Ishikawa (cell line): Measurements from ENCODE around the gene ADCY5.

ENCODE experiments used
- CEBPB ChIP-seq: IDR thresholded peaks from 2 replicates; pipeline ENCODE4 v1.6.1; 2012
- CREB1 ChIP-seq: IDR thresholded peaks from 2 replicates; pipeline ENCODE4 v1.6.1; 2012; ENCODE audit warnings: low read depth
- EGR1 ChIP-seq: IDR thresholded peaks from 2 replicates; pipeline ENCODE4 v1.6.1; 2012
- EP300 ChIP-seq: IDR thresholded peaks from 2 replicates; pipeline ENCODE4 v1.6.1; 2012; ENCODE audit warnings: borderline replicate concordance
- FOXM1 ChIP-seq: IDR thresholded peaks from 2 replicates; pipeline ENCODE4 v1.6.1; 2012; ENCODE audit warnings: low read depth, borderline replicate concordance
- NFIC ChIP-seq: IDR thresholded peaks from 2 replicates; pipeline ENCODE4 v1.6.1; 2012
- RAD21 ChIP-seq: IDR thresholded peaks from 2 replicates; pipeline ENCODE4 v1.6.1; 2012; ENCODE audit warnings: low read depth
- TAF1 ChIP-seq: IDR thresholded peaks from 2 replicates; pipeline ENCODE4 v1.6.1; 2012; ENCODE audit warnings: low read depth, mild to moderate bottlenecking
- TCF12 ChIP-seq: IDR thresholded peaks from 2 replicates; pipeline ENCODE4 v1.6.1; 2012; ENCODE audit warnings: low read depth
- TEAD4 ChIP-seq: IDR thresholded peaks from 2 replicates; pipeline ENCODE4 v1.6.1; 2012
- YY1 ChIP-seq: IDR thresholded peaks from 2 replicates; pipeline ENCODE4 v1.6.1; 2012; ENCODE audit warnings: low read depth
- ZBTB7A ChIP-seq: IDR thresholded peaks from 2 replicates; pipeline ENCODE4 v1.6.1; 2012; ENCODE audit warnings: low read depth
- TF ChIP-seq, protein P1 (sequence below): IDR thresholded peaks from 2 replicates; pipeline ENCODE4 v1.6.1; 2012
- TF ChIP-seq, protein P2 (sequence below): IDR thresholded peaks from 2 replicates; pipeline ENCODE4 v1.6.1; 2012
- TF ChIP-seq, protein P3 (sequence below): IDR thresholded peaks from 2 replicates; pipeline ENCODE4 v1.6.1; 2012; ENCODE audit warnings: low read depth, mild to moderate bottlenecking

ADCY5 gene

DNA sequence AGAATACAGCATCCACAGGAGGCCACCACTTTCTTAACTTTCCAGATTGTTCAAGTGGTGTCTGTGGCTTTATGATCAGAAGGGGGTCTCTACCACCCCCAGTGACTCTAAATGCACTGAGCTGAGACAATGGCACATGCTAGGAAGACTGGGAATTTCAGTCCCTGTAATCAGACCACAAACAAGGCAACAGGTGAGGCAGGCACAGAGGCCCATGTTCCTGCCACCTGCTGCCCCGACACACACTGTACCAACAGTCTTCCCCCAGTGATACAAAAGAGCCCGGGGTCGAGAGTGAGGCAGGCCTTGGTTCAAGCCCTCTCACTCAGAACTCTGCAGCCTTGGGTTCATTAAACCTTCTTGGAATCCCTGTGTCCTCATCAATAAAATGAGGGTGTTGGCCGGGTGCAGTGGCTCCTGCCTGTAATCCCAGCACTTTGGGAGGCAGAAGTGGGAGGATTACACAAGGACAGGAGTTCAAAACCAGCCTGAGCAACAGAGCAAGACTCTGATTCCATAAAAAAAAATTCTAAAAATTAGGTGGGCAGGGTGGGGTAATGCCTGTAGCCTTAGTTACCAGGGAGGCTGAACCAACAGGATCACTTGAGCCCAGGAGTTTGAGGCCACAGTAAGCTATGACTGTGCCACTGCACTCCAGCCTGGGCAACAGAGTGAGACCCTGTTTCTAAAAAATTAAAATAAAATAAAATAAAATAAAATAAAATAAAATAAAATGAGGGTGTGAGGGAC is 55.8 kb downstream of the ADCY5 start:
- TF ChIP-seq CREB1 (no peak), EP300 (no peak), YY1 (no peak), RAD21 (no peak)
- TF ChIP-seq, protein P1, sequence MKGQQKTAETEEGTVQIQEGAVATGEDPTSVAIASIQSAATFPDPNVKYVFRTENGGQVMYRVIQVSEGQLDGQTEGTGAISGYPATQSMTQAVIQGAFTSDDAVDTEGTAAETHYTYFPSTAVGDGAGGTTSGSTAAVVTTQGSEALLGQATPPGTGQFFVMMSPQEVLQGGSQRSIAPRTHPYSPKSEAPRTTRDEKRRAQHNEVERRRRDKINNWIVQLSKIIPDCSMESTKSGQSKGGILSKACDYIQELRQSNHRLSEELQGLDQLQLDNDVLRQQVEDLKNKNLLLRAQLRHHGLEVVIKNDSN: no peak

DNA sequence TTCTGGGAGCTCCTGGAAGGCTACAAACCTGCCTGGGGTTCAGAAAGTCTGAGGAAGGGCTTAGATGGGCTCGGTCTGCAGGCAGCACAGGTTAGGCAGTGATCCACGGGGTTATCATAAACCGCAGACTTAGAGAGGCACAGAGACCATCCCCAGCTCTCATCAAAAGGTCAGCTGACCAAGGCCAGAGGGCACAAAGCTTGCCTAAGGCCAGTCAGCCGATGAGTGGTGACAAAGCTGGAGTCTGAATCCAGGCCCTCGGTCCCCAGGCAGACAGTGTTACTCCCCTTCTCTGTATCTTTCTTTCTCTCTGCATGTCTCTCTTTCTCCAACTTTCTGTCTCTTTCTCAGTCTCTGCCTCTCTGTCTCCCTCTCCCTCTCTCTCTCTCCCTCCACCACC is 56.5 kb downstream of the ADCY5 start:
- TF ChIP-seq TAF1 (no peak), FOXM1 (no peak), NFIC (no peak), EP300 (no peak), TCF12 (no peak), EGR1 (no peak), YY1 (no peak)
- TF ChIP-seq, protein P2, sequence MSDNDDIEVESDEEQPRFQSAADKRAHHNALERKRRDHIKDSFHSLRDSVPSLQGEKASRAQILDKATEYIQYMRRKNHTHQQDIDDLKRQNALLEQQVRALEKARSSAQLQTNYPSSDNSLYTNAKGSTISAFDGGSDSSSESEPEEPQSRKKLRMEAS: no peak
- TF ChIP-seq, protein P3, sequence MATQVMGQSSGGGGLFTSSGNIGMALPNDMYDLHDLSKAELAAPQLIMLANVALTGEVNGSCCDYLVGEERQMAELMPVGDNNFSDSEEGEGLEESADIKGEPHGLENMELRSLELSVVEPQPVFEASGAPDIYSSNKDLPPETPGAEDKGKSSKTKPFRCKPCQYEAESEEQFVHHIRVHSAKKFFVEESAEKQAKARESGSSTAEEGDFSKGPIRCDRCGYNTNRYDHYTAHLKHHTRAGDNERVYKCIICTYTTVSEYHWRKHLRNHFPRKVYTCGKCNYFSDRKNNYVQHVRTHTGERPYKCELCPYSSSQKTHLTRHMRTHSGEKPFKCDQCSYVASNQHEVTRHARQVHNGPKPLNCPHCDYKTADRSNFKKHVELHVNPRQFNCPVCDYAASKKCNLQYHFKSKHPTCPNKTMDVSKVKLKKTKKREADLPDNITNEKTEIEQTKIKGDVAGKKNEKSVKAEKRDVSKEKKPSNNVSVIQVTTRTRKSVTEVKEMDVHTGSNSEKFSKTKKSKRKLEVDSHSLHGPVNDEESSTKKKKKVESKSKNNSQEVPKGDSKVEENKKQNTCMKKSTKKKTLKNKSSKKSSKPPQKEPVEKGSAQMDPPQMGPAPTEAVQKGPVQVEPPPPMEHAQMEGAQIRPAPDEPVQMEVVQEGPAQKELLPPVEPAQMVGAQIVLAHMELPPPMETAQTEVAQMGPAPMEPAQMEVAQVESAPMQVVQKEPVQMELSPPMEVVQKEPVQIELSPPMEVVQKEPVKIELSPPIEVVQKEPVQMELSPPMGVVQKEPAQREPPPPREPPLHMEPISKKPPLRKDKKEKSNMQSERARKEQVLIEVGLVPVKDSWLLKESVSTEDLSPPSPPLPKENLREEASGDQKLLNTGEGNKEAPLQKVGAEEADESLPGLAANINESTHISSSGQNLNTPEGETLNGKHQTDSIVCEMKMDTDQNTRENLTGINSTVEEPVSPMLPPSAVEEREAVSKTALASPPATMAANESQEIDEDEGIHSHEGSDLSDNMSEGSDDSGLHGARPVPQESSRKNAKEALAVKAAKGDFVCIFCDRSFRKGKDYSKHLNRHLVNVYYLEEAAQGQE: no peak

DNA sequence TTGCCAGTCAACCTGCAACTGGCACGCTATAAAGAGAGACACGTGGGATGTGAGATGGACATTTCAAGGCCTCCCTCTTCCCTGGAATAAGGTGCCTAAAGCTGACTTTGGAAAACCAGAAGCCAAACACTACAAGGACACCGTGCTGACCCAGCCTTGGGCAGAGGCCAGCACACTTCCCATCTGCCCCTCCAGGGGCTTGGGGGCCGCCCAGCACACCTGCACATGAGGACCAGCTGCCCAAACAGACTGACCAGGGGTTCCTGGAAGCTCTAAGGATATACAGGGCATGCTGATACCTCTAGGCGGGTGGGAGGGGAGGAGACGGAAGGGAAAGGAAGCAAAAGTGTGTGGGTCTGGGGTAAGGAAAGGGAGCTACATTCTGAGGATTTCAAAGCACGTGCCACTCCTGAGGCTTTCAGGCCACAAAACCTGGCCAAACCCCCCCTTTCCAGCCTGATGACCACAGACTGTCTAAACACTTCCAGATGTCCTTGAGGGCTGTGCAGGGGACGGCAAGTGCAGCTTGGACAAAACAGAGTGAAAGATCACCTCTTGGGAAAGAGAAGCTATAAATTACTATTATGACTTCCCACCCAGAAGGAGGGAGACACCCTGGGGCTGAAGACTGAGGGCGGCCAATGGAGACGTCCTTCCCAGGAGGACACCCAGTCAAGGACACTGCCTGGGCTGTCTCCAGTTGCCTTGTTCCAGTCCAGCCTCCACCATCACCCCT is 57.9 kb downstream of the ADCY5 start:
- TF ChIP-seq EGR1 (no peak), ZBTB7A (no peak), RAD21 (no peak)
- TF ChIP-seq, protein P1: no peak

DNA sequence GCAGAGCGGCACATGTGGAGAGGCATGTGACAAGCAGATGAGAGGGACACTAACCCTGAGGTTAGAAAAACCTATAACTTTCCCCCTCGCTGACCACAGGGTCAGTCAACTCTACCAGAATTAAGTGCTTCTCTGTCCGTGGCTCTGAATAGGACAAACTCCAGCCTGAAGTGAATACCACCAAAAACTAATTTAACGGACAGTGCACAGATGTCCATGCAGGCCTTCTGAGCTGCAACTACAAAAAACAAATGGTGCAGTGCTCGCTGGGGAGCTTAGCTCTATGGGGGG is 59.3 kb downstream of the ADCY5 start:
- no peak for TF ChIP-seq CEBPB
- TF ChIP-seq, protein P2: no peak
- TF ChIP-seq, protein P1: no peak
- TF ChIP-seq RAD21: no peak
- no peak for TF ChIP-seq EGR1
- TF ChIP-seq, protein P3: no peak
- TF ChIP-seq CREB1: no peak
- no peak for TF ChIP-seq TCF12
- TF ChIP-seq YY1: no peak
- TF ChIP-seq FOXM1: no peak
- no peak for TF ChIP-seq TEAD4

DNA sequence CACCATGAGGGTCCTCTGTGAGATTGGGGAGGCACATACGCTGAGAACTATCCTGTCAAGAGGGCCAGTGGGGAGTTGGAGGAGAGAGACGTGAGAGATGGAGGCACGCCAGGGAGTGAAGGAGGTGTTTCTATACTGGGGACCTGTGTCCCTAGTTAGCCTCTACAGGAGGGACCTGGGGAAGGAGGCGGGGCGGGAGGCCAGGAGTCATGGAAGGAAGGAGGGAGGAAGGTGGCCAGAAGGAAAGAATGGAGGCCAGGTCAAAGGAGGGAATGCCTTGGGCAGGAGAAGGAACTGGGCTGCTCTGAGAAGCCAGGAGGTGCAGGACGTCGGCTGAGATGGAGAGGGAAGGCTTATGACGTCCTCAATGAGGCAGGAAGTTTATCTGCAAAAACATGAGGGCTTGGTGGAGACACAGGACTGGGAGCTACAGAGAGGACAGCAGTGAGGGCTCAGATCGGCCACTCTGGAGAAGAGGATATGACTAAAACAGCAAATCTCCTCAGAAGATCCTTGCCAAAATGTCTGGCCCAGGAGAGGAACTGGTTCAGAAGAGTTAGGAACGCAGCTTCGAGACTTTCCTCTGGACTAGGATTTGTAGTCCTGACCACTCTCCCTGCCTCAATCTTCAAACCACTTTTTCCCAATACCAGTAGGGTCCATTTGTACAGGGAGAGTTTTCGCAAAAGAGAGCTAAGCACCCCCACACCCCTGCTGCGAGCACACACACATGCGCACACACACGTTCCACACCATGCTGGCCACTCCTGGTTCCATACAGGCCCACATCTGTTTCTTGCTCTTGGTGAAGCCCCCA is 59.9 kb downstream of the ADCY5 start:
- TF ChIP-seq TCF12: no peak
- no peak for TF ChIP-seq EGR1
- TF ChIP-seq NFIC: no peak
- TF ChIP-seq, protein P1: no peak
